H7 (cell line): ENCODE data around the gene GRIN2C. TPM values are rescaled to one million over a fixed set of nuclear protein-coding genes. Genes with fewer than 3 reads are reported as not detected.
A peak's percentile ranks its signal among the peaks of the same experiment; 100 is the strongest.

ENCODE experiments used
- DNase-seq: peaks from one replicate; pipeline ENCODE4 v3.0.0; 2012
- H3K27me3 ChIP-seq: 2 replicates; pipeline ENCODE4 v1.6.0; 2011; ENCODE audit warnings: mild to moderate bottlenecking, low read length; ENCODE audit not compliant: control insufficient read depth, insufficient read depth
- H3K36me3 ChIP-seq: replicated peaks from 2 replicates; pipeline ENCODE4 v1.5.1; 2011; ENCODE audit warnings: low read length; ENCODE audit not compliant: control insufficient read depth, insufficient read depth
- H3K4me3 ChIP-seq: 2 replicates; pipeline ENCODE4 v1.5.1; 2011; ENCODE audit warnings: low read depth, mild to moderate bottlenecking, control low read depth, low read length, moderate library complexity; ENCODE audit not compliant: insufficient read depth
- total RNA-seq: library from RNA; depleted of rRNA; stranded (reverse); fragments of >200 nt; shearing (Covaris generic); gene quantifications from 2 replicates; pipeline ENCODE4 v1.2.3, GENCODE V29; 2014

The GRIN2C gene
- total RNA-seq, 1 experiment from 2014 or later = not detected

DNA sequence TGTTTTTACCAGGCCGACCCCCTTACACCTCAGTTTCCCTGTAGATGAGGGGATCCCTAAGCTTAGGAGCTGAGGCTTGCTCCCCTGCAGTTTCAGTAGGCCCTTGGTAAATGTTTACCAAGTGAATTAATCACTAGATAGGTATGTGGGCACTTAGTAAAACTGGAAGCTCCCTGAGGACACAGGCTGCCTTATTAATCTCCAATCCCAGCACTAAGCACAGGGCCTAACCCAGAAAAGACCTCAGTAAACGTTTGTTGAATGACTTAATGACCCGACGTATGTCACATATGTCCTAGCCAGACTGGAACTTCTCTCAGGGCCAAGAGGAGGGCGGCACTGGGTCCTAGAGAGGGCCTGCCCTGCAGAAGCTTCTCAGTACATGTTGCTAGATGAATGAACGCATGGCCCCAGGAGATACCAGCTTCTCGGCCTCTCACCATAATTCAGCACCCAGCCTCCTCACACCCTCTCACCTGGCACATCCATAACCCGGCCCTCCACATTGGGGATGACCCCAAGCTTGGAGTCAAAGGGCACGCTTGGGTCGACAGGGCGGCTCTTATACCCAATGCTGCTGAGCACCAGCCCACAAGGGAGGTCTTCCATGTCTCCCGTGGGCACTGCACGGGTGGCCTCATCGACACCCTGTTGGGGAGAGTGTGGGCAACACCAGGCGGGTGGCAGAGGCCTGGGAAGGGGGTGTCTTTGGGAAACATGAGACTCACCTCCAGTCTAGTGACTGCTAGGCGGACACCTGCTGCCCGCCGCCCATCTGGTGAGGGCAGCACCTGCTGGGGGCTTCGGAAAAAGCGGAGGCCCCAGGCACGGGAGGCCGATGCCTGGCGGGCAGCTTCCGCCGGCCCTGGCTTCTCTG is 4.0 kb upstream of the GRIN2C start:
- Histone ChIP-seq H3K27me3 (peaks cover 36% of the 10 kb centered on the region), H3K4me3 (no peak overlapping the region), H3K36me3 (peaks cover 4% of the 10 kb centered on the region)
- DNase-seq = no peak

DNA sequence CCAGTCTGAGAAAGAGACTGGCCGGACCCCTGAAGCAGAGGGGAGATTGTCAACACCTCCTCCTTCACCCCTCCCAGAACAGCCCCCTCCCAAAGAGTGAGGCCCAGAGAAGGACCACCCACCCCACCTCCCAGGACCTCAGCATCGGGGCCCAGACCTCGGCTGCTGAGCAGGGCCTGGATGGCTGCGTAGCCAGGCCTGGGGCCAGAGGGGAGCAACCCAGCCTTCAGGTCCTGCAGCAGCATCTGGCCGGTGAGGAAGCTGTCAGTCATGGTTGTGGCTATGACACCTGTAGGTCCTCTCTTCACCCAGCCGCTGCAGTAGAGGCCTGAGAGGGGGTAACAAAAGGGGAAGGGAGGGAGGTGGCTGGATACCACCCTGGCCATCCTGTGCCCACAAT is 3.2 kb upstream of the GRIN2C start:
- peak; percentile 56 for DNase-seq
- Histone ChIP-seq H3K36me3 (peaks cover 4% of the 10 kb centered on the region), H3K4me3 (no peak overlapping the region), H3K27me3 (peaks cover 43% of the 10 kb centered on the region)

DNA sequence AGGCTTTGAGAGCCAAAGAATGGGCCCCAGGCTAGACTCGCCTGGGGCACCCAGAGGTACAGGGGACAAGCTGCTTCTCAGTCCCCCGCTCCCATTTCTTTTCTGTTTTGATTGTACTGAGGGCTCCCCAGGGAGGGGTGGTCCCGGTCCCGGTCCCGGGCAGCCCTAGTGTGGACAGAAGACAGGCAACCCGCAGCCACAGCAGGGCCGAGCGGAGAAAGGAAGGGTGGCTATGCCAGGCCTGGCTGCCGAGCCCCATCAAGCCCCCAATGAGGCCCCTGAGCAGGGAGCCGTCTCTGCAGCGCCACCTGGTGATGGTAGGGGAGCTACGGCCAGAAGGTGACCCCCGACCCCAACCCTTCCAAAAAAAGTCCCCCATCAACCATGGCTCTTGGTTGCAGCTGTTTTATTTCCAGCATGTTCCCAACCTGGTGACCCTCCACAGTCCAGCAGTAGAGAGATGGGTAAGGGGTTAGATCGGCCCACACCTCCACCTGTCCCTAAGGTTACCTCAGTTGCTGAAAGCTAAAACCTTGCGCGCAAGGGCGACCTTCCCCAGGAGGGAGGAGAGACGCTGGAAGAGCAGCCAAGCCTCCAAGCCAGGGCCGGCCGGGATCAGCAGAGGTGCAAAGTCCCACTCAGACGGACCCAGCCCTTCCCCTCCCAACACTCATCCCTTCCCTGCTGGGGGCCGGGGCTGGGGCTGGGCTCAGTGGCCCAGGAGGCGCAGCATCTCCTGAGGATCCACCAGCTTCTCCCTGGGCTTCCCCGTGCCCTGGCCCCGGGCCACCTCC is 2.6 kb upstream of the GRIN2C start:
- H3K27me3 ChIP-seq = peaks cover 49% of the 10 kb centered on the region
- H3K4me3 ChIP-seq = peak overlapping the region; percentile 6; the same call in 1 of the 2 replicates
- DNase-seq = peak; percentile 98
- H3K36me3 ChIP-seq = peaks cover 4% of the 10 kb centered on the region

DNA sequence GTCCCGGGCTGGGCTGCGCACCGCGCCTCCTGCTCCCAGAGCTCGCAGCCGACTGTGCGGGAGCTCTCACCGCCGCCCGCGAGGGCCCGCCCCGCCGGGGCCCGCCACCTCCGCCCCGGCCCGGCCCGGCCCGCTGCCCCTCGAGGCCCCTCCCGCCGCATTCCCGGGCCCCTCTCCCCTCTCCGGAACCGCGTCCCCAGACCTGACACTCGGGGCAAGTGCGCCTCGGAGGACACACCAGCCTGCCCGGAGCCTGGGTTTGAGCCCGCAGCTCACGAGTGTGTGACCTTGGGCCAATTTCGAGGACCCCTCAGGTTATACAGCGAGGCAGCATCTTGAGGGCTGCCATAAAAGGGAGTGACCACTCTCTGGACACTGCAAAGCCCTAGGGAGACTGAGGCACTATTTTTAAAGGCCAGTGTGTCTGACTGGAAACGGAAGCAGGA is 2.0 kb upstream of the GRIN2C start:
- DNase-seq = no peak
- H3K4me3 ChIP-seq = peak overlapping the region; percentile 6; the same call in 1 of the 2 replicates
- H3K36me3 ChIP-seq = peaks cover 4% of the 10 kb centered on the region
- peaks cover 55% of the 10 kb centered on the region for H3K27me3 ChIP-seq

DNA sequence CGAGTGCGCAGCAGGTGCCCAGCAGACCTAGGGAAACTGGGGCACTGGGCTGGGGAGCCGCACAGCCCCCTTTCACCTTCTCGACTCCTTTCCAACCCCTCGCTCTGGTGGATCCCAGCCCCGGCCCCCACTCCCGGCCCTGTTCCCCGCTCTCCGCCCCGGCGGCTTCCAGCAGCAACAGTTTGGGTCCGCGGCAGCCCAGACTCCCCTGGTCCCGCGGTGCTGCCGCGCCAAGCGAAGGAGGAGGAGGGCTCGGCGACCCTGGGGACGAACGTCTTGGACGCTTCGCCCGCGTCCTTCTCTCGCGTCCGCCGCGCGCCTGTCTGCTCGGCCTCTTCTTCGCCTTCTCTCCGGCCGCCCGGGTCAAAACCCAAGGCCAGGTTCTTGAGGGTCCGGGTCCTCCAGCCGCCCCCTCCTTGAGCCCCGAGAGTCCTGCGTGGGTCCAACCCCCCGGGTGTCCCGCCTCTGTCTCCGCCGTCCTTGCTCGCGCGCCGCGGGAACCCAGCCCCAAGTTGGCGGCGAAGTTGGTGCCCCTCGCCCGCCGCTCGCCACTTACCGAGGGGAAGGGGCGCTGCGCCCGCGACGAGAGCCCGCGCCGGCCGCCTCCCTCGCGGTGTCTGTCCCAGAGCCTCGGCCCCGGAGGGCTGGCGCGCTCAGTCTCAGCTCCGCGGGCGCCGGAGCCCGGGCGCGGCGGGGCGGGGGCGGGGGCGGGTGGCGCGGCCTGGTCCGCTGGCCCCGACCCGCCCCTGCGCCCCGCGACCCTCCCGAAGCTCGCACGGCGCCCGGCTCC is 1.4 kb upstream of the GRIN2C start:
- peaks cover 4% of the 10 kb centered on the region for H3K36me3 ChIP-seq
- peak; percentile 88 for DNase-seq
- H3K27me3 ChIP-seq = peaks cover 59% of the 10 kb centered on the region
- peak overlapping the region; percentile 17; the same call in 1 of the 2 replicates for H3K4me3 ChIP-seq

DNA sequence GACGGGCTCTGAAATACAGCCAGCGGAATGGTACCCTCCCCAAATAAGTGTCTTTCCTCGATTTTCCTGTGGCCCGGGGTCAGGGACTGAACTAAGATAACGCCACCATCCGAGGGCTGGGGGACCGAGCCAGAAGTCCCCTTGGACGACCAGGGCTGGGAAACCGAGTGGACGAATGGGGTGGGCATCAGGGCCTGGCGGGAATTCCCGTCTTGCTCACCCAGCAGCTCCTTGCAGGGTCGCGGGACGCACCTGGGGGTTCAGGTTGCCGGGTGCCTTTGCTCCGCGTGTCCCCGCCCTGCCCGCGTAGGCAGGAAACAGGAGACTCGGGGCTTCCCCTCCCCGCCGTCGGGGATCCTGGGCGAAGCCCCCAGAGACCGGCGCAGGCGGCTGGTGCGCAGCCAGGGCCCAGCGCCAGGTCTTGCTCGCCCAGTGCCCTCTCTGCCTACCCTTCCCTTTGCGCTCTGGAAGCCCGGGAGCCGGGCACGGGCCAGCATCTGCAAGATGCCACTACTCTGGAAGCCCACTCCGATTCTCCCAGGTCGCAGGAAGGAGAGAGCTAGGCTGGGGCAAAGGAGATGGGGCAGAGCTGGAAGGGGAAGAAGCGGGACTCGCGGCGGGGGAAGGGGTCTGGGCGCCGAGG is 665 bp upstream of the GRIN2C start:
- peak; percentile 88 for DNase-seq
- H3K27me3 ChIP-seq = peaks cover 66% of the 10 kb centered on the region
- H3K4me3 ChIP-seq = peak overlapping the region; percentile 17; the same call in 1 of the 2 replicates
- H3K36me3 ChIP-seq = peaks cover 3% of the 10 kb centered on the region

DNA sequence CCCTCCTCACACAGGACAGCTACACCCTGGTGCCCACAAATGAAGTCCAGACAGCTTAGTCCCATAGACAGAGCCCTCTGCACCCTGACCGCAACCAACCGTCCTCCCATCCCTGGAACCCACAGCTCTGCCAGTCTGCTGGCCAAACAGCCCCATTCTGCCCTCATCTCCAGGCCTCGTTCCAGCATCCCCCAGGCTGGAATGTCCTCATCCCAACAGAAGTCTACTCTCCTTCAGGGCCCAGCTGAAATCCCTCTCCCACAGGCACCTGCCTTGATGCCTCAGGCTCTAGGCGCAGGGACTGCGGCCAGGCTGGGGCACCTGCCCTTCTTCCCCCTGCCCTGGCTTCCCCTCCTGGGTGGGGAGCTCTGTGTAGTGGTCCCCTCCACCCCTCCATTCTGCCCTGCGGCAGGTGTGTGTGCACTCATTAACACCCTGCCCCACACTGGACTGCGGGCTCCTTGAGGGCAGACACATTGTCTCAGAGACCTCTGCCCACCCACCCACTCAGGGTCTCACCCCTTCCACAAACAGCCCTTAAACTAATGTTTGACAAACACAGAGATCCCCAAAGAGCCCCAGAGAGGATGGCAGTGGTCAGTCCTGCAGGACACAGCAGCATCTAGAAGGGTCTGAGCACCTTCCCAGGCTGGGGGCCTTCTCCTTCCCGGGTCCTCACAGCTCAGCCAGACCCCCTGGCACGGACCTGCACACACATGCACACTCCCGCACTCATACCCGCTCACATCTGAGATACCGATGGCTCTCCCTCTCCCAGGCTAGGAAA is 820 bp downstream of the GRIN2C start:
- Histone ChIP-seq H3K27me3 (peaks cover 80% of the 10 kb centered on the region), H3K4me3 (no peak overlapping the region), H3K36me3 (peaks cover 2% of the 10 kb centered on the region)
- DNase-seq = peak; percentile 62

DNA sequence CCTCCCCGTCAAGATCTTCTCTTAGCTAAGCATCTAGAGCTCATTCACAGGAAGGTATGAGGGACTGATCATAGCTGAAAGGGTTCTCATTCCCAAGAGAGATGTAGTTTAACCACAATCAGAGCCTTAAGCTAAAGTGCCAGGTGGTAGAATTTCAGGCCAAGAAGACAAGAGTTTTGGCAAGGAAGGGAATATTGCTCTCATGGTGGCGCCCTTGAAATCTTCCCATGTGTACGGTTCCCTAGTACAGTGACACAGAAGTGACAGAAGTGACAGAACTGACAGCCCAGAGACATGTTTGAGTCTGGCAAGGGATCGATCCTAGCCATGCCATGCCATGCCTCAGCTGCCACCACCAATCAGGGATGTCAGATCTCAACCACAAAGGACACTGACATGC is 2.5 kb downstream of the GRIN2C start:
- Histone ChIP-seq H3K36me3 (no peaks in the 10 kb centered on the region), H3K4me3 (no peak overlapping the region), H3K27me3 (peaks cover 90% of the 10 kb centered on the region)
- DNase-seq = no peak

DNA sequence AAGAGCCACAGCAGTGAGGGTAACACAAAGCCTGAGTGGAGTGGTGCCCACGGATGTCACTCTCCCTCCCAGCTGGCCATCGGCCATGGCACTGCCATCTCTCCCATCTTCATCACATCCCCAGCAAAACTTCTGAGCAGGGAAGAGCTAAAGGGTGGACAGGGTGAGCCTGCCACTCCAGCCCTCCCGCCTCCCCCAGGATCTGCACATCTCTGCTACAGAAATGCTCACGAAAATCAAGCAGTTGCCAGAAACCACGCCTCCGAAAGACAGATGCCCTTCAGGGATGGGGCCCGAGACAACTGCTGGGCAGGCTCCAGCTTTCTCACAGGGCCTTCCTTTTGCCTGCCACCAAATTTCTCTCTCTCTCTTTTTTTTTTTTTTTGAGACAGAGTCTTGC is 3.6 kb downstream of the GRIN2C start:
- Histone ChIP-seq H3K27me3 (peaks cover 92% of the 10 kb centered on the region), H3K4me3 (no peak overlapping the region), H3K36me3 (no peaks in the 10 kb centered on the region)
- DNase-seq = no peak

DNA sequence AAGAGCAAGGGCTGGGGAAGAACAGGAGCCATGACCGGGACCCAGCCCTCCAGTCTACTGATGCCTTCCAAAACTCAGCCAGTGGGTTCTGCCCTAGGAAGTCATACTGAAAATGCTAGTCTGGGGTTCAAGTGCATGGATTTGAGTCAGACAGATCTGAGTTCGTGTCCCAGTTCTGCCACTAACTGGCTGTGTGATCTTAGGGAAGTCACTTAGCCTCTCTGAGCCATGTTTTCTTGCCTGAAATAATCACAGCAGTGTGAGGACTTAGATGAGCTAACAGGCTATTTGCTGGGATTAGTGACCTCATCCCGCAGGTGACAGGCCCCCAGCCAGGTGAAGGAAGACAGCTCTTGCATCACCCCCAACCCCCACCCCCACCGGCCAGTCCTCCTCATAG is 4.4 kb downstream of the GRIN2C start:
- Histone ChIP-seq H3K36me3 (no peaks in the 10 kb centered on the region), H3K27me3 (peaks cover 92% of the 10 kb centered on the region), H3K4me3 (no peak overlapping the region)
- DNase-seq = no peak

DNA sequence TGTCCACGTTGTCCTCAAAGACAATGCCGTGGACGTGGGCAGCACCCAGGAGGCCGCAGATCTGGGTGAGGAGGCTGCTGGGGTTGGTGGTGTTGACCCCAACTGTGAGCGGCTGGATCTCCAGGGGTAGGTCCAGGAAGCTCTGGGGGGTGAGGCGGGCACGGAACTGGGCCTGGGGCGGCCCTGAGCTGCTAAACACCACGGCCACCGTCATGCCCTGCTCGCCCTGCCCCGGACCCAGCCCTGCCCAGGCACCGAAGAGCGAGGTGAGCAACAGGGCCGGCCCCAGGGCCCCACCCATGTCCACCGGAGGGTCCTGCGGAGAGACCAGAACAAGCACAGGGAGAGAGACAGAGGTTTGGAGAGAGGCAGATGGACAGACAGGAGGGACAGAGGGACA is 4.9 kb downstream of the GRIN2C start:
- Histone ChIP-seq H3K36me3 (no peaks in the 10 kb centered on the region), H3K27me3 (peaks cover 90% of the 10 kb centered on the region), H3K4me3 (no peak overlapping the region)
- DNase-seq = no peak

DNA sequence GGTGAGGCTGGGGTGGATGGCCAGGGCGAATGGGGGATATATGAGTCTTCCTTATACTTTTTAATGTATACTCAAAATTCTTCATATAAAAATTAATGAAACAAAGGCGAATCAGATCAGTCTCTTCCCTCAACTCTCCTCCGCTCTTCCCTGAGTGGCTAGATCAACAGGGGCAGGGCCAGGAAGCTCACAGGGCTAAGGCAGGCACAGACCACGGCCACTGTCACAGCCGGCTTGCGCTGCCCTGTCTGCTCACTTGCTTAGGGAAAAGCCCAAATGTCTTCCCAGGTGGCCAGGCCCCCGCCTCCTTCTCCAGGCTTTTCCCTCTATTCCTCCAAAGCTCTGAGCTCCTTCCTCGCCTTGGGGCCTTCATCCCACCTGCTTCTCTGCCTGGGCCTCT is 6.0 kb downstream of the GRIN2C start:
- Histone ChIP-seq H3K36me3 (no peaks in the 10 kb centered on the region), H3K4me3 (no peak overlapping the region), H3K27me3 (peaks cover 85% of the 10 kb centered on the region)
- DNase-seq = no peak

DNA sequence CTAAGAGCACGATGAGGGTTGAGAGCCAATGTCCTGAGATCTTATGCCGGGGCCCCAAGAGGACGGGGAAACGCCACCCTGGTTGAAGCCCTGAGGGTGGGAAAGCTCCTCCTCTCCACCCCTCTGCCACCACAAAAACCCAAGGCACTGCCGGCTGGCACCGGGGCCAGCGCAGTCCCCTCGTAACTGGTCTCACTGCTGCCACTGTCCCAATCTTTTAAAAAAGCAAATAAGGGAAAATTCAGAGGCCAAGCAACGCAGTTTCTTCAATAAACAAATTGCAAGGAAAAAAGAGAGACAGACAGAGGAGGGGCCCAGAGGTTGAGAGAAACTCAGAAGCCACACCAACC is 6.7 kb downstream of the GRIN2C start:
- Histone ChIP-seq H3K36me3 (no peaks in the 10 kb centered on the region), H3K4me3 (peak overlapping the region; percentile 51), H3K27me3 (peaks cover 80% of the 10 kb centered on the region)
- DNase-seq = no peak
